CD4-positive, CD25-positive, alpha-beta regulatory T cell (primary cell): ENCODE data around the gene GPR37. TPM values are rescaled to one million over a fixed set of nuclear protein-coding genes. Genes with fewer than 3 reads are reported as not detected.

Experiments
- ATAC-seq, 2 donors: fragments of 150-1000 bp; cut with Tn5 transposase; one replicate each; pipeline ENCODE4 v1.10.0; 2021; ENCODE audit warnings: low read depth in 2 of 2, moderate number of reproducible peaks in 2 of 2, moderate library complexity in 1 of 2
- DNase-seq, 3 donors: peaks; one replicate each; pipeline versions ENCODE4 v3.0.0 to v3.0.0-alpha.2; 2012 to 2022; ENCODE audit warnings: mixed read lengths in 1 of 3
- H3K27ac ChIP-seq: one replicate; pipeline ENCODE4 v1.7.0; 2013; ENCODE audit warnings: mild to moderate bottlenecking, low read length; ENCODE audit not compliant: insufficient read depth, poor library complexity, severe bottlenecking
- H3K27me3 ChIP-seq: one replicate; pipeline ENCODE4 v1.7.0; 2013; ENCODE audit warnings: low read length; ENCODE audit not compliant: control insufficient read depth, insufficient read depth
- H3K36me3 ChIP-seq: one replicate; pipeline ENCODE4 v1.7.0; 2013; ENCODE audit warnings: mild to moderate bottlenecking, low read length, moderate library complexity; ENCODE audit not compliant: control insufficient read depth, insufficient read depth
- H3K4me1 ChIP-seq: 2 replicates; pipeline ENCODE4 v1.7.0; 2013; ENCODE audit warnings: mild to moderate bottlenecking, low read length; ENCODE audit not compliant: insufficient read depth, control insufficient read depth, poor library complexity, severe bottlenecking
- H3K4me3 ChIP-seq: one replicate; pipeline ENCODE4 v1.7.0; 2013; ENCODE audit warnings: low read depth, mild to moderate bottlenecking, low read length, moderate library complexity
- H3K9me3 ChIP-seq, 2 experiments: 1 replicate in 1 of 2; 2 replicates in 1 of 2; pipeline ENCODE4 v1.7.0; 2013; ENCODE audit warnings: low read length in 2 of 2, mild to moderate bottlenecking in 1 of 2, moderate library complexity in 1 of 2; ENCODE audit not compliant: control insufficient read depth in 2 of 2
- H3K27ac Mint-ChIP-seq, 3 donors: one replicate each; pipeline ENCODE4 v1.8.0; 2020 to 2022; ENCODE audit warnings: mild to moderate bottlenecking in 3 of 3, mixed read lengths in 3 of 3, moderate library complexity in 2 of 3
- H3K27me3 Mint-ChIP-seq: one replicate; pipeline ENCODE4 v1.8.0; 2022; ENCODE audit warnings: mild to moderate bottlenecking, mixed read lengths
- H3K36me3 Mint-ChIP-seq: one replicate; pipeline ENCODE4 v1.8.0; 2020; ENCODE audit warnings: mixed read lengths
- H3K4me1 Mint-ChIP-seq, 4 donors: one replicate each; pipeline ENCODE4 v1.8.0; 2020 to 2022; ENCODE audit warnings: mixed read lengths in 4 of 4, mild to moderate bottlenecking in 1 of 4
- H3K4me3 Mint-ChIP-seq, 4 donors: one replicate each; pipeline ENCODE4 v1.8.0; 2020 to 2022; ENCODE audit warnings: mild to moderate bottlenecking in 4 of 4, mixed read lengths in 4 of 4, moderate library complexity in 3 of 4
- H3K9me3 Mint-ChIP-seq, 7 donors: one replicate each; pipeline ENCODE4 v1.8.0; 2020 to 2022; ENCODE audit warnings: mixed read lengths in 7 of 7, mild to moderate bottlenecking in 3 of 7, moderate library complexity in 2 of 7
- polyA plus RNA-seq, 4 donors: library from polyadenylated mRNA; unstranded; fragments of 300-500 nt; fragmentation: Illumina TruSeq; gene quantifications; one replicate each; pipeline ENCODE4 v1.2.3, GENCODE V29; 2021
- total RNA-seq: library from RNA; stranded (reverse); gene quantifications from one replicate; pipeline ENCODE4 v1.2.3, GENCODE V29; 2022

Gene GPR37
- total and polyA plus RNA-seq, 5 donors from 2014 or later: not detected

- peaks cover 5% of the 10 kb centered on the region for H3K27me3 Mint-ChIP-seq
- no peaks in the 10 kb centered on the region for H3K36me3 Mint-ChIP-seq
- Histone ChIP-seq H3K27ac (no peak overlapping the region), H3K4me1 (no peaks in the 10 kb centered on the region), H3K9me3 (no peaks in the 10 kb centered on the region), H3K27me3 (no peaks in the 10 kb centered on the region), H3K4me3 (no peak overlapping the region), H3K36me3 (no peaks in the 10 kb centered on the region)
- H3K27ac Mint-ChIP-seq: no peak overlapping the region
- no peak for ATAC-seq
- no peak for DNase-seq
- no peak overlapping the region for H3K4me3 Mint-ChIP-seq
- peaks cover 0 to 3% (median 0%) of the 10 kb centered on the region in 7 donors for H3K9me3 Mint-ChIP-seq
- H3K4me1 Mint-ChIP-seq: no peaks in the 10 kb centered on the region
These were observed 20.4 kb upstream of the GPR37 start for GRCh38 chr7:124785994-124786393.

- Mint-ChIP-seq H3K27me3 (peaks cover 4% of the 10 kb centered on the region), H3K36me3 (no peaks in the 10 kb centered on the region), H3K4me1 (no peaks in the 10 kb centered on the region), H3K4me3 (no peak overlapping the region), H3K27ac (no peak overlapping the region), H3K9me3 (peaks cover 0 to 3% (median 0%) of the 10 kb centered on the region in 7 donors)
- H3K9me3 ChIP-seq: no peaks in the 10 kb centered on the region
- no peak overlapping the region for H3K4me3 ChIP-seq
- no peak overlapping the region for H3K27ac ChIP-seq
- no peak for ATAC-seq
- peak in 1 of 3 donors; percentile 25 for DNase-seq
- H3K4me1 ChIP-seq: no peaks in the 10 kb centered on the region
- no peaks in the 10 kb centered on the region for H3K27me3 ChIP-seq
- H3K36me3 ChIP-seq: no peaks in the 10 kb centered on the region
These were observed 19.6 kb upstream of the GPR37 start for GRCh38 chr7:124784879-124785818.

- DNase-seq (no peak), ATAC-seq (no peak)
- Histone ChIP-seq H3K27ac (no peak overlapping the region), H3K4me1 (no peaks in the 10 kb centered on the region), H3K27me3 (no peaks in the 10 kb centered on the region), H3K9me3 (no peaks in the 10 kb centered on the region), H3K4me3 (no peak overlapping the region), H3K36me3 (no peaks in the 10 kb centered on the region)
- no peaks in the 10 kb centered on the region for H3K36me3 Mint-ChIP-seq
- H3K4me3 Mint-ChIP-seq: no peak overlapping the region
- H3K27ac Mint-ChIP-seq: no peak overlapping the region
- H3K9me3 Mint-ChIP-seq: peaks cover 0 to 3% (median 0%) of the 10 kb centered on the region in 7 donors
- no peaks in the 10 kb centered on the region for H3K4me1 Mint-ChIP-seq
- H3K27me3 Mint-ChIP-seq: peaks cover 4% of the 10 kb centered on the region
These were observed 17.7 kb upstream of the GPR37 start for GRCh38 chr7:124783271-124783670.

- Mint-ChIP-seq H3K27me3 (peaks cover 4% of the 10 kb centered on the region), H3K9me3 (peaks cover 0 to 5% (median 0%) of the 10 kb centered on the region in 7 donors), H3K4me1 (no peaks in the 10 kb centered on the region), H3K36me3 (no peaks in the 10 kb centered on the region), H3K4me3 (no peak overlapping the region), H3K27ac (peak overlapping the region in 1 of 3 donors; percentile 5)
- no peak overlapping the region for H3K4me3 ChIP-seq
- H3K36me3 ChIP-seq: no peaks in the 10 kb centered on the region
- no peaks in the 10 kb centered on the region for H3K4me1 ChIP-seq
- no peak overlapping the region for H3K27ac ChIP-seq
- ATAC-seq (no peak), DNase-seq (no peak)
- no peaks in the 10 kb centered on the region for H3K9me3 ChIP-seq
- H3K27me3 ChIP-seq: no peaks in the 10 kb centered on the region
These were observed 16.5 kb upstream of the GPR37 start for GRCh38 chr7:124781907-124782734.

- no peak overlapping the region for H3K4me3 Mint-ChIP-seq
- Histone ChIP-seq H3K9me3 (no peaks in the 10 kb centered on the region), H3K27ac (no peak overlapping the region), H3K4me3 (no peak overlapping the region), H3K4me1 (no peaks in the 10 kb centered on the region), H3K27me3 (no peaks in the 10 kb centered on the region), H3K36me3 (no peaks in the 10 kb centered on the region)
- DNase-seq: no peak
- no peaks in the 10 kb centered on the region for H3K4me1 Mint-ChIP-seq
- H3K9me3 Mint-ChIP-seq: peaks cover 0 to 5% (median 0%) of the 10 kb centered on the region in 7 donors
- H3K27ac Mint-ChIP-seq: no peak overlapping the region
- no peak for ATAC-seq
- H3K27me3 Mint-ChIP-seq: peaks cover 4% of the 10 kb centered on the region
- H3K36me3 Mint-ChIP-seq: no peaks in the 10 kb centered on the region
These were observed 15.8 kb upstream of the GPR37 start for GRCh38 chr7:124781418-124781817.

- H3K4me3 Mint-ChIP-seq: no peak overlapping the region
- H3K27me3 Mint-ChIP-seq: peaks cover 4% of the 10 kb centered on the region
- Histone ChIP-seq H3K9me3 (no peaks in the 10 kb centered on the region), H3K4me1 (no peaks in the 10 kb centered on the region), H3K27me3 (no peaks in the 10 kb centered on the region), H3K36me3 (no peaks in the 10 kb centered on the region), H3K4me3 (no peak overlapping the region), H3K27ac (no peak overlapping the region)
- no peak for ATAC-seq
- H3K9me3 Mint-ChIP-seq: peaks cover 0 to 5% (median 0%) of the 10 kb centered on the region in 7 donors
- H3K36me3 Mint-ChIP-seq: no peaks in the 10 kb centered on the region
- DNase-seq: no peak
- H3K27ac Mint-ChIP-seq: no peak overlapping the region
- H3K4me1 Mint-ChIP-seq: no peaks in the 10 kb centered on the region
These were observed 15.0 kb upstream of the GPR37 start for GRCh38 chr7:124780608-124781007.

- Histone ChIP-seq H3K4me1 (no peaks in the 10 kb centered on the region), H3K27ac (no peak overlapping the region), H3K4me3 (no peak overlapping the region), H3K27me3 (no peaks in the 10 kb centered on the region), H3K36me3 (no peaks in the 10 kb centered on the region), H3K9me3 (no peaks in the 10 kb centered on the region)
- peaks cover 1% of the 10 kb centered on the region for H3K27me3 Mint-ChIP-seq
- H3K36me3 Mint-ChIP-seq: no peaks in the 10 kb centered on the region
- H3K9me3 Mint-ChIP-seq: peaks cover 0 to 5% (median 0%) of the 10 kb centered on the region in 7 donors
- no peaks in the 10 kb centered on the region for H3K4me1 Mint-ChIP-seq
- DNase-seq (no peak), ATAC-seq (no peak)
- H3K27ac Mint-ChIP-seq: no peak overlapping the region
- no peak overlapping the region for H3K4me3 Mint-ChIP-seq
These were observed 14.5 kb upstream of the GPR37 start for GRCh38 chr7:124780056-124780455.
